Activated gamma-delta T cell (primary cell): ENCODE data around the gene RECQL.

Experiments used
- DNase-seq: peaks from one replicate; lab custom pipeline; 2025; lab: John Stamatoyannopoulos, UW
- total RNA-seq, 2 donors: gene quantifications; one replicate each; lab custom pipeline; 2026; lab: John Stamatoyannopoulos, UW

RECQL gene, protein sequence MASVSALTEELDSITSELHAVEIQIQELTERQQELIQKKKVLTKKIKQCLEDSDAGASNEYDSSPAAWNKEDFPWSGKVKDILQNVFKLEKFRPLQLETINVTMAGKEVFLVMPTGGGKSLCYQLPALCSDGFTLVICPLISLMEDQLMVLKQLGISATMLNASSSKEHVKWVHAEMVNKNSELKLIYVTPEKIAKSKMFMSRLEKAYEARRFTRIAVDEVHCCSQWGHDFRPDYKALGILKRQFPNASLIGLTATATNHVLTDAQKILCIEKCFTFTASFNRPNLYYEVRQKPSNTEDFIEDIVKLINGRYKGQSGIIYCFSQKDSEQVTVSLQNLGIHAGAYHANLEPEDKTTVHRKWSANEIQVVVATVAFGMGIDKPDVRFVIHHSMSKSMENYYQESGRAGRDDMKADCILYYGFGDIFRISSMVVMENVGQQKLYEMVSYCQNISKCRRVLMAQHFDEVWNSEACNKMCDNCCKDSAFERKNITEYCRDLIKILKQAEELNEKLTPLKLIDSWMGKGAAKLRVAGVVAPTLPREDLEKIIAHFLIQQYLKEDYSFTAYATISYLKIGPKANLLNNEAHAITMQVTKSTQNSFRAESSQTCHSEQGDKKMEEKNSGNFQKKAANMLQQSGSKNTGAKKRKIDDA
- total RNA-seq = 230 to 248 reads per million in 2 donors

DNA sequence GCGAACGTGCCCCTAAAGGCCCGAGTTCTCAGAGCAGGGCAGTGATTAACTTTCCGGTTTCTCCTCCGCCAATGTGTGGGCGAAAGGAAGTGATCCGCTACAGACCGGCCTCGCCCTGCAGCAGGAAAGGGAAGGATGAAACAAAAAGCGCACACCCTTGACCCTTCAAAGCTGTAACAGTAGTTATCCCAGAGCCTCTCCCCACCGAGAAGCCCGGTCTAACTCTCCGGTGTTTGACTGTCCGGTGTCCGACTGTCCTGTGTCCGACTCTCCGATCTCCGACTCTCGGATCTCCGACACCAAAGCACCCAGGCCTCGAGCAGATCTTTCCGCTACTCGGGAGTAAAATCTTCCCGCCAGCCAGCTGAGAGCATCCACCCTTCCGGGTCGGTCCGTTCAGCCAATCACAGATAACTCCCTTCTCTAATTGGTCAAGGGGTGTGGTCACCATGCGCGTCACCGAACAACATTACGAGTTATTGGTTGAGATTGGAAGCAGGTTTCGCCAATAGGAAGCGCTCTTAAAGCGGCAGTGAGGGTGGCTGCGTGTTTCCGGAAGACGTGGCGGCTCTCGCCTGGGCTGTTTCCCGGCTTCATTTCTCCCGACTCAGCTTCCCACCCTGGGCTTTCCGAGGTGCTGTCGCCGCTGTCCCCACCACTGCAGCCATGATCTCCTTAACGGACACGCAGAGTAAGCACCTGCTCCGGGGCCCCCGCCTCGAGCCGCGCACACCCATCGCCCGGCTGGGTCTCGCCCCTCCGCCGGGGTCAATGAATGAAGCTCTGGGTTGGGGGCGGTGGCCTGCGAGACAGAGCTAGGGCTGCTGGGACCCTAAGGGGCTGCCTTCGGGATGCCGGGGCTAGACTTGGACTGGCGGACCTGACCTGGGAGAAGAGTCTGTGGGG lies at the start of gene RECQL, which contains the start of gene GOLT1B:
TSS of gene RECQL (minus strand) at position 378 of the 906 bp plus-strand sequence. CDS start 2,065 bp downstream, outside the sequence.
TSS of gene GOLT1B (plus strand) at position 532 of the 906 bp plus-strand sequence. CDS start at position 667, 135 bp downstream.
- DNase-seq = peak; percentile 27

DNA sequence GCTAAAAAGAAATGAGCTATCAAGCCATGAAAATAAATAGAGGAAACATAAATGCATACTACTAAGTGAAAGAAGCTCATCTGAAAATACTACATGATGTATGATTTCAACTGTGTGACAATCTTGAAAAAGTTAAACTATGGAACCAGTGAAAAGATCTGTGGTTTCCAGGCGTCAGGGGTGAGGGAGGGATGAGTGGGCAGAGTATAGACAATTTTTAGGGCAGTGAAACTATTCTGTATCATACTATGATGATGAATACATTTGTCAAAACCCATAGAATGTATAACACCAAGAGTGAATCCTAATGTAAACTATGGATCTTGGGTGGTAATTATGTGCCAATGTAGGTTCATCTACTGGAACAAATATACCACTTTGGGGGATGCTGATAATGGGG lies 46.0 kb upstream of the RECQL start:
- no peak for DNase-seq

DNA sequence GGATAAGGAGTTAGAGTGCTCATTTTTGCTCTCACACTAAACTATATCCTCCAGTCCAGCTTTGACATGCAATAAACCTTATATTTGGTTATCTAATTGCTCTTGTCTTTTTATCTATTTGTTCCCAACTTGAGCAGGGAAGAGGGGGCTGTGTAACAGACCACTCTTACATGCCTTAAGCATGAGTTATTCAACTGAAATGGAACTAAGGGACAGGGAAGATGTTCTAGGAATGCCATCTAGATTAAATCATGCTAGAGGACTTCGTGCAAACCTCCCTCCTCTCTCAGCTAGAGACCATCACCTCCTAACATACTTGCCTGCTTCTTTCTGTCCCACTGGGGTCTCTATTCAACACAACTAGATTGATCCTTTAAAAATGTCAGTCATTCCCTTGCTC lies 45.3 kb upstream of the RECQL start:
- DNase-seq = no peak

DNA sequence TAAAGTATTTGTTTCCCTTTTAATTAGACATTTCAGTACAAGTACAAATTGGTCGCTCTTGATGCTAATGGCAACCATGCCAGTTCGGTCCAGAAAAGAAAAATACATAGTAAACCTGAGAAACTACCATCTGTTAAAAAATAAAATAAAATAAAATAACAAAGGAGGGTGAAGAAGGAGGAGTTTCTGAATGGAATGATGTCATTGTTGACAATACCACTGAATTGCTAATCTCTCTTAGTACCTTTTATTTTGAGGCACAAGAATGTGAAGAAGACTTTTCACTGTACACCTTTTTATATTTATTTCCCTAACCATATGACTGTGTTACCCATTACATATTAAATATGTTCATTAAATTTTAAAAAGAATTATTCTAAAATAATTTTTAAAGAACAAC lies 44.1 kb upstream of the RECQL start:
- DNase-seq = no peak

DNA sequence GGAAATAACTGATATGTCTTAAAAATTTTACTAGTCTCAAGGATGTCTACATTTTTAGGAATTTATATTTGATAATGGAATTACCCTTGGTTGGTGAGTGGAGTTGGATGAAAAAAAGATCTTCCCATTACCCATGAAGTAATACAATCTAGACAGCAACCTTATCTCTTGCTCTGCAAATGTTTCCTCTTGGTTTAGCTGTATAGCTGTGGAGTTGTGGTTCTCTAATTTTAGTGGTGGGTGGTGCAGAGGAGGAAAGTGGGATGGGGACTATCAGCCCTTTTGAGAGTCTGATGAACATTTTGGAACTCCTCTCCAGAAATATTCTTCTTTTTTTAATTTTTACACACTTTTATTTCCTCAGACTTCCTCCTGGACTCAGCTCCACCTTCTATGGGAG lies 41.7 kb upstream of the RECQL start:
- DNase-seq = no peak

DNA sequence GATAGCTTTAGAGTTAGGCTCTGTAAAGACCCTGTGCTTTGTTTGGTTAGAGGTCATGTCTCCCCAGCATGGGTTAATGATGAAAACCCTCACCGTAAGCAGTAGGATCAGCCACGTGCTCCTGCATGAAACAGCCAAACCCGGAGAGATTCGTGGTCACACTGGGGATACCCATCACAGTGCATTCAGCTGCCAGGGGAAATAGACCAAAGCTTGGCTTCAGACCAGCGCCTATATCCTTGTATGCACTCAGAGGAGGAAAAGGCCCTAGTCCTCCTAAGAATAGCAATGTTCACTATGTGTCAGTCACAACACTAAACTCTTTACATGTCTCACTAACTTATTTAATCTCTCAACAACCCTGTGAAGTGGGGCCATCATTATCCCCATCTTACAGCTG lies 41.0 kb upstream of the RECQL start:
- no peak for DNase-seq

DNA sequence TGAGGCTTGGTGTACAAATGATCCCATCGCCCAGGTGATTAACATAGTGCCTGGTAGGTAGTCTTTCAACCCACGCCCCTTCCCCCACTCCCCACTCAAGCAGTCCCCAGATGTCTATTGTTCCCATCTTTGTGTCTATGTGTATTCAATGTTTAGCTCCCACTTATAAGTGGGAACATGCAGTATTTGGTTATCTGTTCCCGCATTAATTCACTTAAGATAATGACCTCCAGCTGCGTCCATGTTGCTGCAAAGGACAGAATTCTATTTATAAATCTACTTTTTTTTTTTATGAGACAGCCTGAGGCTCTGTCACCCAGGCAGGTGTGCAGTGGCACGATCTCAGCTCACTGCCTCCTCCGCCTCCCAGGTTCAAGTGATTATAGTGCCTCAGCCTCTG lies 40.3 kb upstream of the RECQL start:
- DNase-seq = no peak

DNA sequence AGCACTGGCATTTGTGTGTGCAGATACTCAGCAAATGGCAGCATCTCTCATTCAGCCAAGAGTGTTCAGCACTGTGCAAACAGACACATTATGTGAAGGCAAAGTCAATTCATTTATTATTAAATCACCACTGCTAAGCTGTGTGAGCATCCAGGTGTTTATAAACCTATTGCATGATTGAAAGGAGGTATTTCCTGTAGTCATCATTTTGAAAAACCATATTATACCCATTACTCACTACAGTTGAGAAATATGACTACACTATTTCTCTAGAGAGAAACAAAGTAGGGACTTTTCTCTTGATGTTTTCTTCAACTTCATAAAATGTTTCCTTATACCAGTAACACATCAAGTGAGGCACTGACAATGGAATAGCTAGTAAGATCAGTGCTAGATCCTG lies 38.4 kb upstream of the RECQL start:
- DNase-seq = no peak

DNA sequence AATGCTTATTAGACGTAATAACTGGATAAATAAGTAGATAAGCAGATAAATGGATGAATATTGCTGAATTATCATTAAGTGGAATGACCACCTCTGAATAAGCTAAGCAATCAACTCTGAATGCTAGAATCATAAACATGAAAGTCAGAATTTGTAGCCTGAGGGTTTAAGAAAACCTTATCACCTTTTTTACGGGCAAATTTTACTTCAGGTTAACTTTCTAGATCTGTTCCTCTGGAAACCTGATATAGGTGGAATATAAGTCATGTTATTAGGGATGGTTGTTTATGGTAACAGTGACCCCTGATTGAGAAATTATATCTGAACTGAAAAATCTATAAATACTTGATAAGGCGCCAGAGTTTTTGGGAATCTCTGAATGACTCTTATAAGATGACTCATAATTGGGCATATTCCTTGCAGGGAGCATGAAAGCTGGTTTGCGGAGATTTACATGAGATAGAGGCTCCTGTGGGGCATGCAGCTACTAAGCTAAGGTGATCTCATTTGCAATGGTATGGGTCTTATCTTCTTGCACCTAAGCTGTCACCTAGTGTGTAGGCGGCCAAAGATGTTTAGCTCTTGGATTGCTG lies 36.7 kb upstream of the RECQL start:
- DNase-seq = no peak

DNA sequence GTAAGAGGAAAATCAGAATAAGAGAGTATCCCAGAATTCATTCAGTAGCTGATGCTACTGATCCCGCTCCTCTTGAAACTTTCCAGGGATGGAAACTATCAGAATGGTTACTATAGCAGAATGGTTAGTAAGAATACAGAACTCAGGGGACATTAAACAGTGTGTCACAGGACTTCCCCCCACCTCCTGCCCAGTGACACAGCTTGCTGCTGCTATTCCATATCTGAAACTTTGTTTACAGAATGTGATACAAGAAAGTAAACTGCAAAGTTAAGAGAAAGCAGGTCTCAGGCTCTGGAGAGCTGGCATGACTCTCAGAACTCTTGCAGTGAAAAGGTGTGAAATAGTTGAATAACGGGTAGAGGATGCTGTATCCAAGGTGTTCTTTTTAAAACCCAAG lies 28.0 kb upstream of the RECQL start:
- DNase-seq = no peak

DNA sequence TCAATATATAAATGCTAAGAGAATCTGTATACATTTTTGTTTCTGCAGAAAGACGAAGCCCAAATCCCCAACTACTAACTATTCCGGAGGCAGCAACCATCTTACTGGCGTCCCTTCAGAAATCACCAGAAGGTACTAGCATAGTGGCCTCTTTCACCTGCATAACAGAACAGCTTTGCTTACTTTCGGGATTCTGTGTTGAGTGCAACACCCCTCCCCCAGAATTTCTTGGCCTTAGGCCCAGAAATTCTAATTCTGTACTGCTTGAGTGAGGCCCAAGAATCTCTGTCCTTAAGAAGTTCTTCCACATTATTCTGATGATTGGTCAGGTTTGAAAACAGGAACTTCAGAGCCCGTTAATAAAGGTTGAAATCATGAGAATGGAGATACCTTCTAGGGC lies 27.5 kb upstream of the RECQL start:
- no peak for DNase-seq

DNA sequence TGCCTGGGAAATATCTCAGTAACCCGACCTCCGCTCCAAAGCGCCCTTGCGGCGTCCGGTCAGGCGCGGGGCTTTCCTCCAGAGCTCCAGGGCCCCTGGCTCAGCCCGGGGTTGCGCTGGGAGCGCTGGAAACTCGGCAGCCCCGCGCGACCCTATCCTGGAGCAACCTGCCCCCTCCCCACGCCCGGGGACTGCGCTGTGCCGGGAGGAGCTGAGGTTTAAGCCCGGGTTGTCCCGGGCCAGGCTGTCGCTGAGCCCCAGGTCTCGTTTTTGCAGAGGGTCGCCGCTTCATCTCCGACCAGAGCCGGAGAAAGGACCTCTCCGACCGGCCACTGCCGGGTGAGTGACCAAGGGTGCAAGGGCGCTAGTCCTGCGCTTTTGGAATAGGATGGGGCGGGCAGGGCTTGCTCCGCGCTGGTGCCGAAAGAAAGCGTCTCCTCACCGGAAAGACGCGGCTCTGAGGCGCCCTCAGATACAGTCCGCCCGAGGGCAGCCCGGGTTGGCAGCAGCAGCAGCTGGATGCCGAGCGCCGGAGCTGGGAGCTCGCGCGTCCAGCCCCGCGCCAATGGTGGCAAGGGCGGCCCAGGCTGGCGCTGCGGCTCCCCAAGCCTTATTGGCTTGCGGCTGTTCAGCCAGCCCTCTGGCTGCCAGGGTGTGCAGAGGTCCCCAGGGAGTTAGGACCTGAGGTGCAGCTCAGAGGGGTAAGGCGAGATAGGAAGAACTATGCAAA lies 26.2 kb upstream of the RECQL start:
- DNase-seq = peak; percentile 26

DNA sequence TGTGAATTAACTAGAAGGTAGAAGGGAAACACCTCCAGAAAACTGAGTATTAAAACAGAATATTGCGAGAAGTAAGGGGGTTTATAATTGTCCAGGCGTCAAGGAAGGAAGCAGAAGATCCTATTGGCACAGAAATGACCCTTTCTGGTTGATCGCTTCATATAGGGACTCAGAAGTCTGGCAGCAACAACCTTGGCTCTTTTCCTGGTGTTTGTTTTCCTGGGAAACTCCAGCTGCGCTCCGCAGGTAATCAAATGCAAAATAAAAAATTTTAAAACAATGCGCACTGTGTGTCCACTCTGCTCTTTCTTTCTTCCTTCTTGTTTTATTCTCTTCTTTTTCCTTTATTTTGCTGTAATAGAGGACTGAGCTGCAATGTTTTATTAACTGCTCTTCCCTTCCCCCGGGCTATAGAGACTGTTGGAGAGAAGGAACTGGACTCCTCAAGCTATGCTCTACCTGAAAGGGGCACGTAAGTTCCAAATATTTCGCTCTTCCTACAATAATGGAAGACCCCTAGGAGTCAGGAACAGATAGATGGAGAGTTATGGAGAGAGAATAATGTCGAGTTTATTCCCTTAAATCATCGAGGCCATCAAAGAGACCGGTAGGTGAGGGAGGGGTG lies 25.4 kb upstream of the RECQL start:
- DNase-seq = no peak

DNA sequence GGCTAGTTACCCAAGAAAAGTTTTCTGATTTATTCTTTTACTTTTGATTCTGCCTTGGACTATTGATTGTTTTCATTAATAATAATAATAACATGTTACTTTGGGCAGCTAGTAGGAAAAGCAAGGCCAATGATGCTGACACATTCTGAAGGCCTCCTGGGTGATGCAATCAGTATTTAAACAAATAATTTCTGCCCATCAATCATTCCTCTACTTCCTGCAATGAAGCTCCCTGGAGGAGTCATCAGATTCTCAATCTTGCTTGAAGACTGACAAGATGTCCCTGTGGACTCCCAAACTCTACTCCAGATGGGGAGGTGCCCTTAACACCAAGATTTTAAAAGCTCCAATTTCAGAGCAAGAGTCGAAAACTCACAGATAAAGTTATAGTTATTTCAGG lies 24.6 kb upstream of the RECQL start, which contains the start of gene SPX:
TSS of gene SPX (plus strand) at position 244 of the 400 bp plus-strand sequence. CDS start 177 bp downstream, outside the sequence.
- no peak for DNase-seq

DNA sequence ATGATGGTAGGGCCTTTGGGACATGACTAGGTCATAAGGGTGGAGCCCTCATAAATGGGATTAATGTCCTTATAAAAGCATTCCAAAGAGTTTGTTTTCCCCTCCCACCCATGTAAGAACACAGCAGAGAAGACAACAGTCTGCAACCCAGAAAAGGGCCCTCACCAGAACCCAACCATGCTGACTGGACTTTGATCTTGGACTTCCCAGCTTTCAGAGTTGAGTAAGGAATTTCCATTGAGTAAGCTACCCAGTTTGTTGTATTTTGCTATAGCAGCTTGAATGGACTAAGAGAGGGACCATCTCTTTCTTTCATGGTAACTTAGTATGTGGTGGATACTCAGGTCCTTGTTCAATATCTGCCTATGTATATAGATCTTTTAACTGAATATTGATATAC lies 21.7 kb upstream of the RECQL start:
- DNase-seq = no peak

DNA sequence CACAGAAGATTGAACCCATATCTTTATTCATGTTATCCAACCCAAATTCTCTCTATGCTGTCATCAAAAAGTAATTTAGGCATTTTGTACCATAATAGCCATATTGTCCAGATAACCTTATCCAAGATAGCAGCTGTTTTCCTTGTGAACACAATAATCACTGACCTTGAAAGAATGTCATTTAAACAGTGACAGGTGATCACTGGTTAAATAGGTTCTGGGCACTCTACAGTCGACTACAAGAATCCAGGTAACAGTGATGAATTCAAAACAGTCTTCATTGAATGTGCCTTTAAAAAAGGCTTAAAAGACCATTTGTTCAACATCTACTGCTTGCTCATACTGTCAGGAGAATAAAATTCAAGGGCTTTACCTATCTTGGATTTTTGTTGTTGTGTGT lies 20.1 kb upstream of the RECQL start:
- DNase-seq = no peak

DNA sequence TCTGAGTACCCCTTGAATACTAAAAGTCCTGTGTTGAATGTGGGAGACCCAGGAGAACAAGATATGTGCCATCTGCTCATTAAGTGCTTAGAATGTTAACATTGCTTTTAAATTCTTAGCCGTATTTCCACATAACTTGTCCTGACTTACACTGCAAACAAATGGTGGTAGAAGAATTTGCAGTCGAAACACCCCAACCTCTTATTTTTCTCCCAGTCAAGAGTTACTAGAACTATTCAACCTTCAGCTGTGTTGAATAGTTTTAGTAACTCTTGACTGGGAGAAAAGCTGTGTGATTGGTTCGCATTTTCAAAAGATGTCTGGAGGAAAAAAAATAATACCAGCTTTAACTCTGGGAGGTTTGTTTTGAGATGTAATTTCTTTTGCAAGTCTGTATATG lies 17.0 kb upstream of the RECQL start:
- no peak for DNase-seq

DNA sequence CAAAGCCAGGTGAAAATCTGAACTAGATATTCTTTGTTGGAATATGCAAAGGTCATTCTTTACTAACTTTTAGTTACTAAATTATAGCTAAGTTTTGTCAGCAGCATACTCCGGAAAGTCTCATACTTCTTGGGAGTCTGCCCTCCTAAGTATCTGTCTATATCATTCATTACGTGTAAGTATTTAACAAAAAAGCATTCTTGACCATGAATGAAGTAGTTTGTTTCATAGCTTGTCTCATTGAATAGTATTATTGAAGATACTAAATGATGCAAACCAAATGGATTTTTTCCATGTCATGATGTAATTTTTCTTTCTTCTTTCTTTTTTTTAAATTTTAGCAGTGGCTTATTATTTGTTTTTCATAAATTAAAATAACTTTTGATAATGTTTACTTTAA lies 14.8 kb upstream of the RECQL start:
- no peak for DNase-seq

DNA sequence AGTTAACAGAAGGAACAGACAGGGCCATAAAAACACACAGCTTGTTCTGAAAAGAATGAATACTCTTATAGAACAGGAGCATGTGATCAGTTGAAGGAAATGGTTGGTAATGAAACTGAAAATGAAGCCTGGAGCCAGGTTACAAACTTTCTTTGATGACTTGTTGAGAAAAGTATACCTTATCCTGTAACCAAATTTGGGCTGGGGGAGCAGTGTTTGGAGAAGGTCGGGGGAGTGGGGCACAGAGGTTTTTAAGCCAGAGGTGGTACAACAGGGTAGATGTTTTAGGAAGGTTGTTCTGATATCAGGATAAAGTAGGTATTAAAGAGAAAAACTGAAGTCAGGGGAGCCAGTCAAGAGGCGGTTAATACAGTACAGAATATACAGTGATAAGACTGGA lies 8.3 kb upstream of the RECQL start:
- DNase-seq = no peak

DNA sequence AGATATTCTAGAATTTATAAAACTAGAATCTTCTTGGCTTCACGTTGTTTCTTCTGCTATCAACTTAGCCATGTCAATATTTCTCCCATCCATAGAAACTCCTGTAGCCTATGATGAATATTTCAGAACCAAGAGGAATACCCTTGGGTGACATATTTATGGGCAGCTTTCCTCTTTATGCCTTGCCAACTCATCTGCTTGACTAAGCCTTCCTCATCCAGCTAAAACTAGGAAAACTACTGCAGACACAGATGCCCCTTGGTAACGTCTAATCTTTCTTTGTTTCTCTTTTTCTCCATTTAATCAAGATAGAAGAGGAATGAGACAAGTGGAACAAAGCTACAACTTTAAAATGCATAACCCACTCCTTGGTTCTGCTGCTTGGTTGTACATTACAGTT lies 6.4 kb upstream of the RECQL start:
- no peak for DNase-seq

DNA sequence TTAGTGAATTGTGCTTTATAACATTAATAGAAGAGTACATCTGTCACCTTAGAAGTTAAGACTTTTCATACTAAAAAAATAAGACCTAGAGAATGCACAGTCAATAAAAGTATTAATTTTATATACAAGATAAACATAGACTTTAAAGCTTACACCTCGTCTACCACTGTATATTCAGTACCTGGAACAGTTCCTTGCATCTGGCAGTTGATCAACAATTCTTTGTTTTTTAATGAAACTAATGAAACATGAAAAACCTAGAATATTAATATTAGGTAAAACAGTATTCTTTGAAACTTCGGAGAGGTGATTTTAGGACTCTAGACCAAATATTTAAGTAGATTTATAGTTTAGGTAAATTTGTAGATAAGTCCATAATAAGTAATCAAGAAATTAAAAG lies 4.5 kb upstream of the RECQL start:
- DNase-seq = no peak
